ENCODE measurements around the gene BTRC.
"Not testable (repeated sequence)": the region's sequence is repeated elsewhere in the genome, so short reads cannot be mapped to it uniquely, and the experiment has no call there.

BTRC gene

DNA sequence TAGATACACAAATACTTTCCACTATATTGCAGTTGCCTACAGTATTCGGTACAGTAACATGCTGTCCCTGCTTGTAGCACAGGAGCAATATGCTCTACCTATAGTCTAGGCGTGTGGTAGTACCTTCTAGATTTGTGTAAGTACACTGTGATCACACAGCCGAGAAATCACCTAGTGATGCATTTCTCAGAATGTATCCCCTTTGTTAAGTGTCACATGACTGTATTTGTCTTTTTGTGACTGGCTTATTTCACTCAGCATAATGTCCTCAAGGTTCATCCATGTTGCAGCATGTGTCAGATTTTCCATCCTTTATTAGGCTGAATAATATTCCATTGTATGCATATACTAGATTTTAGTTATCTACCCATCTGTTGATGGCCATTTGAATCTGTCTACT is 61.9 kb downstream of the BTRC start:
- H3K27me3 ChIP-seq (ENCODE audit: insufficient read depth, poor library complexity, severe bottlenecking) = no peaks in the 10 kb centered on the region
- no peak for ATAC-seq (ENCODE audit: low read depth)
- no peaks in the 10 kb centered on the region for H3K4me1 ChIP-seq (ENCODE audit: insufficient read depth, poor library complexity, severe bottlenecking)
- no peak for DNase-seq (ENCODE audit: low spot score)
- H3K4me3 ChIP-seq (ENCODE audit: severe bottlenecking) = no peak overlapping the region
- no peaks in the 10 kb centered on the region for H3K9me3 ChIP-seq (ENCODE audit: severe bottlenecking)
- TF ChIP-seq CTCF (IDR thresholded peaks at IDR 0.05; ENCODE audit: poor library complexity, severe bottlenecking) = no peak
- H3K27ac ChIP-seq (ENCODE audit: poor library complexity, severe bottlenecking) = no peak overlapping the region
- no peaks in the 10 kb centered on the region for H3K36me3 ChIP-seq (ENCODE audit: low read depth)

GRCh38 chr10:101421967-101422366 is 68.0 kb downstream of the BTRC start:
- H3K27me3 ChIP-seq (ENCODE audit: insufficient read depth, poor library complexity, severe bottlenecking); H3K9me3 ChIP-seq (ENCODE audit: severe bottlenecking); H3K36me3 ChIP-seq (ENCODE audit: low read depth); ATAC-seq (ENCODE audit: low read depth); H3K4me3 ChIP-seq (ENCODE audit: severe bottlenecking); H3K27ac ChIP-seq (ENCODE audit: poor library complexity, severe bottlenecking); H3K4me1 ChIP-seq (ENCODE audit: insufficient read depth, poor library complexity, severe bottlenecking); DNase-seq (ENCODE audit: low spot score): not testable (repeated sequence)

DNA sequence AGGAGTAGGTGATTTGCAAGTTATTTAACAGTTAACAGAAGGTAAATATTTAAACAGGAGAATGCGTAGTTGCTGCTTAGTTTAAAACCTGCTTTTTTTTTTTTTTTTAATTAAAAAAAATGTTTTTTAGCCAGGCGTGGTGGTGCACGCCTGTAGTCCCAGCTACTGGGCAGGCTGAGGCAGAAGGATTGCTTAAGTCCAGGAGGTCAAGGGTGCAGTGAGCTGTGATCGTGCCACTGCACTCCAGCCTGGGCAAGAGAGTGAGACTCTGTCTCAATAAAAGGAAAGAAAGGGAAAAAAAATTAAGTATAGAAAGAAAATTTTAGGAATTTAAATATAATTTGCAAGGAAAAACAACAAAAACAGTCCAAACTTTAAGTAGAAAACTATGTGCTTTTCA is 71.6 kb downstream of the BTRC start:
- H3K36me3 ChIP-seq (ENCODE audit: low read depth) = no peaks in the 10 kb centered on the region
- no peak for TF ChIP-seq CTCF (IDR thresholded peaks at IDR 0.05; ENCODE audit: poor library complexity, severe bottlenecking)
- ATAC-seq (ENCODE audit: low read depth) = no peak
- H3K4me3 ChIP-seq (ENCODE audit: severe bottlenecking) = no peak overlapping the region
- no peak overlapping the region for H3K27ac ChIP-seq (ENCODE audit: poor library complexity, severe bottlenecking)
- H3K27me3 ChIP-seq (ENCODE audit: insufficient read depth, poor library complexity, severe bottlenecking) = no peaks in the 10 kb centered on the region
- H3K4me1 ChIP-seq (ENCODE audit: insufficient read depth, poor library complexity, severe bottlenecking) = no peaks in the 10 kb centered on the region
- H3K9me3 ChIP-seq (ENCODE audit: severe bottlenecking) = no peaks in the 10 kb centered on the region
- DNase-seq (ENCODE audit: low spot score) = no peak

- ATAC-seq (ENCODE audit: low read depth) = no peak
- no peak for DNase-seq (ENCODE audit: low spot score)
- TF ChIP-seq CTCF (IDR thresholded peaks at IDR 0.05; ENCODE audit: poor library complexity, severe bottlenecking) = no peak
- no peak overlapping the region for H3K4me3 ChIP-seq (ENCODE audit: severe bottlenecking)
- H3K4me1 ChIP-seq (ENCODE audit: insufficient read depth, poor library complexity, severe bottlenecking) = no peaks in the 10 kb centered on the region
- H3K27me3 ChIP-seq (ENCODE audit: insufficient read depth, poor library complexity, severe bottlenecking) = no peaks in the 10 kb centered on the region
- H3K36me3 ChIP-seq (ENCODE audit: low read depth) = no peaks in the 10 kb centered on the region
- no peaks in the 10 kb centered on the region for H3K9me3 ChIP-seq (ENCODE audit: severe bottlenecking)
- H3K27ac ChIP-seq (ENCODE audit: poor library complexity, severe bottlenecking) = no peak overlapping the region
Measured at GRCh38 chr10:101428036-101428435, 74.1 kb downstream of the BTRC start.

DNA sequence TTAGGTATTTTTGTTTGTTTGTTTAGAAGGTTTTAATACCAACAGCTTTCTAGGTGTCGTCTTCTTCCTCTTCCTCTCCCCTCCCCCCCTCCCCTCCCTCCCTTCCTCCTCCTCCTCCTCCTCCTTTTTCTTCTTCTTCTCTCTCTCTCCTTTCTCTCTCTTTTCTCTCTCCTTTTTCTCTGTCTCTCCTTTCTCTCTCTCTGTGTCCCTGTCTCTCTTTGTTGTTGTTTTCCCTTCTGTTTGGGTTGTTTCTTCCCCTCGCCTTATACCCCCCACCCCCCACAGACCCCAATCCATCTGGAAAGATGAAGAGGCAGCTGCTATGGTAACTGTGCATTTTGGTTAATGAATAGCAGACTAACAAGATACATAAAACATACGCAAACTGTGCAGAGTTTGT is 75.5 kb downstream of the BTRC start:
- Histone ChIP-seq H3K4me1 (ENCODE audit: insufficient read depth, poor library complexity, severe bottlenecking) (no peaks in the 10 kb centered on the region), H3K27me3 (ENCODE audit: insufficient read depth, poor library complexity, severe bottlenecking) (no peaks in the 10 kb centered on the region), H3K36me3 (ENCODE audit: low read depth) (no peaks in the 10 kb centered on the region), H3K9me3 (ENCODE audit: severe bottlenecking) (no peaks in the 10 kb centered on the region), H3K4me3 (ENCODE audit: severe bottlenecking) (no peak overlapping the region), H3K27ac (ENCODE audit: poor library complexity, severe bottlenecking) (no peak overlapping the region)
- no peak for DNase-seq (ENCODE audit: low spot score)
- no peak for TF ChIP-seq CTCF (IDR thresholded peaks at IDR 0.05; ENCODE audit: poor library complexity, severe bottlenecking)
- ATAC-seq (ENCODE audit: low read depth) = no peak

Data from RWPE2 (cell line).